GM18873 (cell line): Measurements from ENCODE around the gene AZIN2.
"Not testable (repeated sequence)": the region's sequence is repeated elsewhere in the genome, so short reads cannot be mapped to it uniquely, and the experiment has no call there.

Experiments used
- ATAC-seq: cut with Tn5 transposase; IDR thresholded peaks from one replicate; pipeline ENCODE4 v1.9.1; 2021; ENCODE audit warnings: mild to moderate bottlenecking, moderate library complexity, moderate number of reproducible peaks; ENCODE audit not compliant: unreplicated experiment, low FRiP score

Gene AZIN2

DNA sequence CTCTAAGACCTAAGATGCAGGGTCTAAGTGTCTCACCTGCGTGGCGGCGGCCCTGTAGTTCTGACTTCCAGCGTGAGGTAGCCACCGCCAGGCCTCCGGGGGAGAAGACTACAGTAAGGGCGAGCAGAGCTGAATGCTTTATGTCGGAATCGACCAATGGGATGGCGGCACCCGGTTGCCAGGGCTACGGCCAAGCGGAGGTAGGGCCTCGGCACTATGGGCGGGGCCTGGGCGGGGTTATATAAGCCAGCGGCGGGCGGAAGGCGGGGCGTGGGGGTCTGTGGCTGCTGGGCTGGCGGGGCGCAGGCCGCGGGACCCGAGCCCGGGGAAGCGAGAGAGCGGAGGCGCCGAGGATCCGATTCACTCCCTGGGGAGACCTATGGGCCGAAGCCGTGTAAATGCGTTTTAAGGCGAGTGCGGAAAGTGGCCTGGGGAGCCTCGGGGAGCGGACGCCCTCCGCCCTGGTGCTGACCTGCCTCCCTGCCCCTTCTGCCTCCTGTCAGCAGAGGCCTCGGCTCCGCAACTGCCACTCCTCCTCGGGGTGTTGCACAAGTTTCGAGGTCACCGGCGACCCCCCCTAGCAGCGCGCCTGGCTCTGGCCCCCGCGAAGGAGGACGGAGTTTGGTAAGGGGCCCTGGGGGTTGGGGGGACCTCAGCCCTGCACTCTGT, at the start of gene AZIN2:
Gene AZIN2, plus strand, starts transcription at position 269 of the 669 bp plus-strand sequence. CDS start 1,097 bp downstream, outside the sequence.
- peak; percentile 76 for ATAC-seq

GRCh38 chr1:33031506-33031905, 49.4 kb upstream of the AZIN2 start:
- ATAC-seq: no peak

- no peak for ATAC-seq
Observed at GRCh38 chr1:33032126-33032869, 48.7 kb upstream of the AZIN2 start.

GRCh38 chr1:33036051-33036525, 44.9 kb upstream of the AZIN2 start:
- ATAC-seq: no peak

DNA sequence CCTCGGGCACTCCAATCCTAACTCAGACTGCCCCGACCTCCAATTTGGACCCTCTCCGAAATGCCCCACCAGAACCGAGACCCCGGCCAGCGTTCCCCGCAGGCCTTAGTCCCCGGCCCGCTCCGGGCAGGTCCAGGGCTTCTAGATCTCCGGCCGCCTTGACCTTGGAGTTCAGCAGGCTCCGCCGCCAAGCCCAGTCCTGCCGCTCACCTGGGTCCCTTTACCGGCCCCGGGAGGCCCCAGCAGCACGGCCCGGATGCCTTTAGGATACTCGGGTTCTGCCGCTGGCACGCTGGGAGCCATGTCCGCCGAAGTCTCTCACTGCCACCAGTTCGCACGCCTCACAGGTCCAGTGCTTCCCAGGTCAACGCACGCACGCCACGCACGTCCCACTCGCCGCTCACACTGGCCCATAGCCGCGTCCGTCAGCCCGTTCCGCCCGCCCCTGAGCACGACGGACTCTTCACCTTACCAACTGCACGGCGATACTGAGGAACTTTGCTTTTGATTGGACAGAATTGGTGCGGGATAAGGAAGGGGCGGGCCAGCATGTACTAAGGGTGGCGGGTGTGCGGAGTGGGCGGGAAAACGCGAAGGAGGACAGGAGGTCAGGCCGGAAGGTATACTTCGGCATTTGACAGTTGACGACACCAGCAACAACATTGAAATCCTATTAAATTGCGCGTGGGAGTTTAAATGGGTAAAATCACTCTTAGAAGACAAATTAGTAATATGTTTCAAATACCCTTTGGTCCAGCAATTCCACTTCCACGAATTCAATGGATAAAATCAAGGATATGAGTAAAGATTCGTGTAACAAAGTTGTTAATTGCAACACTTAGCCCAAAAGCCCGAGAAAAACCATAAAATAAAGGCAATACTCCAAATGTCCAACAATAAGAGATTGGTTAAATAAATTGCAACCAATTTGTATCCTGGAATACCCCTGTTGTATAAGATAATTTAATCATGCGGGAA, 44.1 kb upstream of the AZIN2 start, which contains the start of gene AK2:
Gene AK2, minus strand, starts transcription at position 358 of the 978 bp plus-strand sequence. Its CDS starts 55 bp downstream, at position 303.
- peak; percentile 96 for ATAC-seq

DNA sequence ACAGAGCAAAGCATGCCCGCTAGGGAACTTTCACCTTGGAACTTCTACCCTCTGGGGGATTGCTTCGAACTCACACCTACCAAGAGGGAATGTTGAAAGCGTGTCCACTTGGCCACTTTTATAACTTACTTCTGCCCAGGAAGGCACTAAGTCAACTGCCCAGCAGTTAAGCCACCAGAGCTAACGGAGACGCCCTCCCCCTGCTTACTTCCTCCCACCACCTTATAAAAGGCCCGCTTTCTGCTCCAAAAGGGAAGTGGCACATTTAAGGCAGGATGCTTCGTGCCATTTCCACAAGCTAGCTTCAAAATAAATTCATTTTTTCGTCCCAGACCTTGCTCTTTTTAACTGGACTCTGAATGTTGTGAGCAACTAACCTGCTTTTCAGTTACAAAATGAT, 41.1 kb upstream of the AZIN2 start:
- no peak for ATAC-seq

GRCh38 chr1:33041026-33041425, 39.9 kb upstream of the AZIN2 start:
- no peak for ATAC-seq

GRCh38 chr1:33042831-33043230, 38.1 kb upstream of the AZIN2 start:
- ATAC-seq: no peak

GRCh38 chr1:33043267-33044092, 37.5 kb upstream of the AZIN2 start:
- no peak for ATAC-seq

GRCh38 chr1:33045246-33045645, 35.7 kb upstream of the AZIN2 start:
- no peak for ATAC-seq

- ATAC-seq: no peak
Observed at GRCh38 chr1:33045814-33046213, 35.1 kb upstream of the AZIN2 start.

DNA sequence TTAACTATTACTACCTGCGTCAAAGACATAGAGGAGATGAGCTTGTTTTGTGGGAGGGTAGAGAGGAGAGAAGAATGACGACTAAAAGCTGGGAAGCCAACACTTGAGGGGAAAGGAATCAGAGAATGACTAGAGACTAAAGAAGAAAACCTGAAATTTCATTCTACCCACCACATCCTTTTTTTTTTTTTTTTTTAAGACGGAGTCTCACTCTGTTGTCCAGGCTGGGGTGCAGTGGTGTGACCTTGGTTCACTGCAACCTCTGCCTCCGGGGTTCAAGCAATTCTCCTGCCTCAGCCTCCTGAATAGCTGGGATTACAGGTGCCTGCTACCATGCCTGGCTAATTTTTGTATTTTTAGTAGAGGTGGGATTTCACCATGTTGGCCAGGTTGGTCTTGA, 34.7 kb upstream of the AZIN2 start:
- ATAC-seq: not testable (repeated sequence)

- no peak for ATAC-seq
Observed at GRCh38 chr1:33047290-33047689, 33.7 kb upstream of the AZIN2 start.

- no peak for ATAC-seq
Observed at GRCh38 chr1:33047839-33048305, 33.1 kb upstream of the AZIN2 start.

DNA sequence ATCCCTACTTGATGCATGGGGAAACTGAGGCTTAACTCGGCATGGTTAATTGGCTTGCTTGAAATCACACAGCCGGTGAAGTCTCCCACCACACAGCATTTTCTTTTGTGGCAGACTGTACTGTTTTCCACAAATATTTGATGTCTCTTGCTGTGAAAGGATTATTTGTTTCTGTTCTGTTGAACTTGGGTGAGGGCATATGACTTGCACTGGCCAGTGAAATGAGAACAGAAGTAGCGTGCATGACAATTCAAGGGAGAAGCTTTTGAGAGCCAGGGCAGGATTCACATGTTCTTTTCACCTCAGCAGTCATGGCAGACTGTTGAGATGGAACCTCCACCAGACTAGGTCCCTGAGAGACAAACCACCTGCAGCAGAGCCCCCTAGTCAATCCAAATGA, 32.5 kb upstream of the AZIN2 start:
- ATAC-seq: no peak

DNA sequence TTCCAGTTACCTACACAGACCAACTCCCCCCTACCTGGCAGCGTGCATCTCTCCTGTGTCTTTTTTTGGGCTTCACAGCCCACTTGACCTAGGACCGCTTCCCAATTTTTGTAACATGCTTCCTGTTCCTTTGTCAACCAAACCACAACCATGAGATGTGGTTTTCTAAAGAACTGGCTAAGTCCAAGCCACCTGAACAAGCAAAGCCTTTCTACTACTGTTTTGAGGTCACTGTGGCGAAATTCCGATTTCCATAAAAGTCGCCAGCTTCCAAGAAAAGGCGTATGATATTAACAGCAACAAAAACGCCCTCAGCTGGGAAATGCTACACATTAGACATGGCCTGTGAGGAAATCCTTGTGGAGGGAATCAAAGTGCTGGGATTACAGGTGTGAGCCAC, 31.6 kb upstream of the AZIN2 start:
- ATAC-seq: no peak

DNA sequence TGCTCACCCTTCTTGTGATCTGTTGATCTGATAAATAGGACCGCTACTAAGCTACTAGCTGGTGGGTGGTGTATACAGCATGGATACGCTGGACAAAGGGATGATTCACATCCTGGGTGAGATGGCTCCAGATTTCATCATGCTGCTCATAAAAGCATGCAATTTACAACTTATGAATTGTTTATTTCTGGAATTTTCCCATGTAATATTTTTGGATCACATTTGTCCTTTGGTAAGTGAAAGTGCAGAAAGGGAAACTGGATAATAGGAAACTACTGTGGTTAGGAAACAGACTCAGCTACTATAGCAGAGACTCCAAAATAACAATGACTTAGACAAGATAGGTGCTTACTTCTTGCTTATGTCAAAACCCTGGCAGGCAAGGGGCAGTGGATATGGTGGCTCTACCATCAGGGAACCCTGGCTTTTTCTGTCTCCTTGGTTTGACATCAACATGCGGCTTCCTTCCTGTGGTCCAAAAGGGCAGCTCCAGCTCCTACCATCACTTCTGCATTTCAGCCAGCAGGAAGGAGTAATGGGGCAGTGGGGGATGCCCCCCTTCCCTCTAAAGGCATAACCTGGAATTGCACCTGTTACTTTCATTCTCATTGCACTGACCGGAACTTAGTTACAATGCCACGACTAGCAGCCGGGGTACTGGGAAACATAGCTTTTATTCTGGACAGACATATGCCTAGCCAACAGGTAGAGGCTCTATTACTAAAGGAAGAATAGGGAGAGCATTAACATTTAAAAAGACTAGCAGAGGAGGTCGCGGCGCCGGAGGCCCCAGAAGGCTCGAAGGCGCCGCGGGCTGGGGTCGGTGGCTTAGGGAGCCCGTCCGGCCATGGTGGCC, 30.5 kb upstream of the AZIN2 start:
- ATAC-seq: no peak

DNA sequence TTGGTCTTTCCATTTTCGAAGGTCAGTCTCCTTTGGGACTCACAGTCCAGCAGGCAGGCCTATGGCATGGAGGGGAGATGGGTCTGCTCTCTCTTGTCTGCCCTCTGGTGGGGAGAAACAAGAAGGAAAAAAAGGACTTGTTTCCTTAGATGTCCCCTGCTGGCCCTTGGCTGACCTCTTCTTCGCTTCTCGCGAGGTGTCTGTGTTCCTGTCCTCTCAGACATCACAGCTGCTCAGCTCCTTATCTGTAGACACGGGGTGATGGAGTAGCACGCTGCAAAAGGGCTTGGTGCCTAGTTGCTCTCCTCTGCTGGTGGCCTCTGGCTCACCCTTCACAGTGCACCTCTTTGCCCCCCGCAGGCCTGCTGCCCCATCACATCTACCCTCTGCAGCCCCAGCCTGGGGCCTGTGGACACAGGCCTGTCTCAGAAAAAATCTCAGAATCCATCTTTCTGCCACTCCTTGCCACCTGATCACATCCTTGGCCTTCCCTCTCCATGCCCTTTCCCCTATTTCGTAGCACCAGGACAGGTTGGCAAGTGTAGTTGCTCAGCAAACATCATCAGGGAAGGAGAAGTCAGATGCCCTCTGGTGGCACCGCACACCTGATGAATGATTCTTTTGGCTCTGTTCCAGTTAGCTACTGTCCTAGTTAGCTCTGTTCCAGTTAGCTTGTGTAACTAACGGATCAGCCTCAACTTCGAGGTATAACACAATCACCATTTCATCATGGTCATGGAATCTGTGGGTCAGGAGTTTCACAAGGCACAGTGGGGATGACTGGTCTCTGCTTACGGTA, 25.5 kb upstream of the AZIN2 start:
- ATAC-seq: no peak
